Measurements from ENCODE around the gene SLC27A3.

- peak in 2 of 4 experiments; percentile 7 to 32 for TF ChIP-seq CTCF (IDR thresholded peaks at IDR 0.05)
- TF ChIP-seq POLR2A (IDR thresholded peaks at IDR 0.05): peak; percentile 95 to 97
- TF ChIP-seq POLR2AphosphoS5 (IDR thresholded peaks at IDR 0.05): peak; percentile 99 to 100 (median 99)
- peak in 2 of 4 donors; percentile 2 to 44 for TF ChIP-seq EP300 (IDR thresholded peaks at IDR 0.05)
Observed at GRCh38 chr1:153783233-153784190, 8.3 kb downstream of the SLC27A3 start.

Measured in sigmoid colon (tissue), 4 donors.